ENCODE data around the gene SNX6. TPM values are rescaled to one million over a fixed set of nuclear protein-coding genes. Genes with fewer than 3 reads are reported as not detected.

Gene SNX6
- total and polyA plus RNA-seq, 4 donors: 14.7 to 79.4 (median 52.0) TPM

DNA sequence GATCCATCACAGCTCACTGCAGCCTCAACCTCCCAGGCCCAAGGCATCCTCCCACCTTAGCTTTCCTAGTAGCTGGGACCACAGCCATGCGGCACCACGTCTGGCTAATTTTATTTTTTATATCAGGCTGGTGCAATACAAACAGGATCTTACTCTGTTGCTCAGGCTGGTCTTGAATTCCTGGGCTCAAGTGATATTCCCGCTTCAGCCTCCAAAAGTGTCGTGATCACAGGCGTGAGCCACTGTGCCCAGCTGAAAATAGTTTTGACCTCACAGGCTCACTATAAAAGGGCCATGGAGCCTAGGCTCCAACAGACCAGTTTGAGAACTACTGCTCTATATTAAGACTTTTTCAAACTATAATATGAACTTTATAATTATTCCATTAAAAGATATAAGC is 37.3 kb downstream of the SNX6 start:
- Histone ChIP-seq H3K36me3 (ENCODE audit: control insufficient read depth in 4 of 4, insufficient read depth in 4 of 4, low read length in 4 of 4) (peaks cover 25 to 49% (median 38%) of the 10 kb centered on the region in 4 donors), H3K27me3 (ENCODE audit: control insufficient read depth in 3 of 3, insufficient read depth in 3 of 3, low read length in 2 of 3) (no peaks in the 10 kb centered on the region), H3K9ac (ENCODE audit: insufficient read depth in 1 of 2, low read length in 2 of 2) (no peak overlapping the region), H3K4me1 (ENCODE audit: control insufficient read depth in 5 of 5, insufficient read depth in 5 of 5, low read length in 5 of 5) (no peaks in the 10 kb centered on the region), H3K9me3 (ENCODE audit: control insufficient read depth in 4 of 4, insufficient read depth in 3 of 4, low read length in 3 of 4) (no peaks in the 10 kb centered on the region), H3K4me3 (no peak overlapping the region), H3K27ac (ENCODE audit: low read depth in 1 of 2, low read length in 1 of 2) (no peak overlapping the region)
- TF ChIP-seq CTCF (IDR thresholded peaks at IDR 0.05; ENCODE audit: control extremely low read depth, extremely low read depth): no peak
- 96 to 97% methylated on average over 5 of the region's 5 CpGs for WGBS, 2 donors
- ATAC-seq (ENCODE audit: insufficient read depth, low FRiP score) (no peak), DNase-seq (no peak)

DNA sequence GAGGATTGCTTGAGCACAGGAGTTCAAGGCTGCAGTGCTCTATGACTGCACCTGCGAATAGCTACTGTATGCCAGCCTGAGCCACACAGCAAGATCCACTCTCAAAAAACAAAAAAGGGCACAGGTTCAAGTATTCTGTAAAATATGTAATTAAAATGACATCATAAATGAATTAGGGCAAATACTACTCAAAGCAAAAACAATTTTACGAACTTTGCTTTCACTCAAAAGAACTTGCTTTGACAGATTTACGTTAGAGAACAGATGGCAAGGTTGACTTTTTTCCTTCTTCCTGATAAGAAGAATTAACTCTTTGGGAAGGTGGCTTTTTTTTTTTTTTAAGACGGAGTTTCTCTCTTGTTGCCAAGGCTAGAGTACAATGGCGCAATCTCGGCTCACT is 46.4 kb downstream of the SNX6 start:
- ATAC-seq (ENCODE audit: insufficient read depth, low FRiP score): no peak

GRCh38 chr14:34582117-34582680 is 47.7 kb downstream of the SNX6 start:
- H3K9ac ChIP-seq (ENCODE audit: insufficient read depth in 1 of 2, low read length in 2 of 2): no peak overlapping the region
- ATAC-seq (ENCODE audit: insufficient read depth, low FRiP score): no peak
- no peak for DNase-seq
- no peaks in the 10 kb centered on the region for H3K9me3 ChIP-seq (ENCODE audit: control insufficient read depth in 4 of 4, insufficient read depth in 3 of 4, low read length in 3 of 4)
- H3K27me3 ChIP-seq (ENCODE audit: control insufficient read depth in 3 of 3, insufficient read depth in 3 of 3, low read length in 2 of 3): no peaks in the 10 kb centered on the region
- TF ChIP-seq CTCF (IDR thresholded peaks at IDR 0.05; ENCODE audit: control extremely low read depth, extremely low read depth): no peak
- H3K36me3 ChIP-seq (ENCODE audit: control insufficient read depth in 4 of 4, insufficient read depth in 4 of 4, low read length in 4 of 4): peaks cover 23 to 31% (median 27%) of the 10 kb centered on the region in 4 donors
- no peak overlapping the region for H3K4me3 ChIP-seq
- 98% methylated on average over 9 to 11 of the region's 11 CpGs for WGBS, 2 donors
- no peak overlapping the region for H3K27ac ChIP-seq (ENCODE audit: low read depth in 1 of 2, low read length in 1 of 2)
- no peaks in the 10 kb centered on the region for H3K4me1 ChIP-seq (ENCODE audit: control insufficient read depth in 5 of 5, insufficient read depth in 5 of 5, low read length in 5 of 5)

More for the DNA sequence above, 46.4 kb downstream of the SNX6 start:
- peaks cover 16 to 29% (median 28%) of the 10 kb centered on the region in 4 donors for H3K36me3 ChIP-seq (ENCODE audit: control insufficient read depth in 4 of 4, insufficient read depth in 4 of 4, low read length in 4 of 4)
- no peak overlapping the region for H3K4me3 ChIP-seq
- no peak for TF ChIP-seq CTCF (IDR thresholded peaks at IDR 0.05; ENCODE audit: control extremely low read depth, extremely low read depth)
- no peak overlapping the region for H3K27ac ChIP-seq (ENCODE audit: low read depth in 1 of 2, low read length in 1 of 2)
- H3K9ac ChIP-seq (ENCODE audit: insufficient read depth in 1 of 2, low read length in 2 of 2): no peak overlapping the region
- WGBS, 2 donors: 83 to 90% methylated on average over 6 of the region's 6 CpGs
- no peaks in the 10 kb centered on the region for H3K9me3 ChIP-seq (ENCODE audit: control insufficient read depth in 4 of 4, insufficient read depth in 3 of 4, low read length in 3 of 4)
- no peak for DNase-seq
- H3K4me1 ChIP-seq (ENCODE audit: control insufficient read depth in 5 of 5, insufficient read depth in 5 of 5, low read length in 5 of 5): no peaks in the 10 kb centered on the region
- H3K27me3 ChIP-seq (ENCODE audit: control insufficient read depth in 3 of 3, insufficient read depth in 3 of 3, low read length in 2 of 3): no peaks in the 10 kb centered on the region

- DNase-seq (no peak), ATAC-seq (ENCODE audit: insufficient read depth, low FRiP score) (no peak)
- no peak overlapping the region for H3K27ac ChIP-seq (ENCODE audit: low read depth in 1 of 2, low read length in 1 of 2)
- H3K9me3 ChIP-seq (ENCODE audit: control insufficient read depth in 4 of 4, insufficient read depth in 3 of 4, low read length in 3 of 4): no peaks in the 10 kb centered on the region
- H3K4me1 ChIP-seq (ENCODE audit: control insufficient read depth in 5 of 5, insufficient read depth in 5 of 5, low read length in 5 of 5): no peaks in the 10 kb centered on the region
- no peak overlapping the region for H3K4me3 ChIP-seq
- 97 to 98% methylated on average over 5 of the region's 5 CpGs for WGBS, 2 donors
- H3K36me3 ChIP-seq (ENCODE audit: control insufficient read depth in 4 of 4, insufficient read depth in 4 of 4, low read length in 4 of 4): peaks cover 19 to 26% (median 23%) of the 10 kb centered on the region in 4 donors
- H3K27me3 ChIP-seq (ENCODE audit: control insufficient read depth in 3 of 3, insufficient read depth in 3 of 3, low read length in 2 of 3): no peaks in the 10 kb centered on the region
- no peak for TF ChIP-seq CTCF (IDR thresholded peaks at IDR 0.05; ENCODE audit: control extremely low read depth, extremely low read depth)
- no peak overlapping the region for H3K9ac ChIP-seq (ENCODE audit: insufficient read depth in 1 of 2, low read length in 2 of 2)
Observed at GRCh38 chr14:34580381-34580780, 49.6 kb downstream of the SNX6 start.
